Thyroid gland (tissue), 4 donors: Measurements from ENCODE around the gene MYH14. TPM values are rescaled to one million over a fixed set of nuclear protein-coding genes. Genes with fewer than 3 reads are reported as not detected.

Source experiments
- DNase-seq, 2 donors: peaks; one replicate each; pipeline ENCODE4 v3.0.0-alpha.2; 2019
- H3K27ac ChIP-seq, 3 donors: fragments of 200-600 bp; sonication (generic); 1 replicate in 2 of 3; 2 replicates in 1 of 3; pipeline ENCODE4 v1.5.1; 2016 to 2019; ENCODE audit warnings: mild to moderate bottlenecking in 1 of 3, moderate library complexity in 1 of 3
- H3K27me3 ChIP-seq: fragments of 200-600 bp; sonication (generic); one replicate; pipeline ENCODE4 v1.5.1; 2019
- H3K36me3 ChIP-seq, 2 donors: fragments of 200-600 bp; sonication (generic); one replicate each; pipeline ENCODE4 v1.5.1; 2016 to 2019
- H3K4me1 ChIP-seq, 2 donors: fragments of 200-600 bp; sonication (generic); one replicate each; pipeline ENCODE4 v1.5.1; 2017 to 2019
- H3K4me3 ChIP-seq, 3 donors: fragments of 200-600 bp; sonication (generic); replicated peaks in 1 of 3; 1 replicate in 2 of 3; 2 replicates in 1 of 3; pipeline ENCODE4 v1.5.1; 2016; ENCODE audit warnings: mild to moderate bottlenecking in 1 of 3
- H3K9me3 ChIP-seq: fragments of 200-600 bp; sonication (generic); one replicate; pipeline ENCODE4 v1.5.1; 2017
- POLR2A ChIP-seq, 2 donors: fragments of 450-650 bp; IDR thresholded peaks; one replicate each; pipeline ENCODE4 v1.6.1; 2017; ENCODE audit warnings: antibody characterized with exemption in 2 of 2, mild to moderate bottlenecking in 2 of 2, moderate library complexity in 1 of 2
- WGBS, 2 donors: methylation state at CpG; one replicate each; pipeline ENCODE4 v1.1.5; 2017; 5-methylcytosine and 5-hydroxymethylcytosine counted together
- intact Hi-C: fragments of 100-400 bp; cut with DNase I; formaldehyde crosslinking; loops from one replicate; pipeline ENCODE4 v1.15.1; 2023
- total RNA-seq, 4 donors: library from RNA; depleted of rRNA; stranded (reverse); fragments of >200 nt; gene quantifications; one replicate each; pipeline ENCODE4 v1.2.3, GENCODE V29; 2016
- TF ChIP-seq, protein P1 (sequence below), 6 experiments: fragments of 200-600 bp in 3 of 6; fragments of 450-650 bp in 3 of 6; sonication (generic) in 3 of 6; IDR thresholded peaks; one replicate each; pipeline ENCODE4 v1.5.1; 2016 to 2019; ENCODE audit warnings: antibody characterized with exemption in 6 of 6, mild to moderate bottlenecking in 2 of 6, inconsistent platforms in 1 of 6, moderate library complexity in 1 of 6

The MYH14 gene
- total RNA-seq, 4 donors from 2014 or later, result 130 to 361 (median 183) TPM

DNA sequence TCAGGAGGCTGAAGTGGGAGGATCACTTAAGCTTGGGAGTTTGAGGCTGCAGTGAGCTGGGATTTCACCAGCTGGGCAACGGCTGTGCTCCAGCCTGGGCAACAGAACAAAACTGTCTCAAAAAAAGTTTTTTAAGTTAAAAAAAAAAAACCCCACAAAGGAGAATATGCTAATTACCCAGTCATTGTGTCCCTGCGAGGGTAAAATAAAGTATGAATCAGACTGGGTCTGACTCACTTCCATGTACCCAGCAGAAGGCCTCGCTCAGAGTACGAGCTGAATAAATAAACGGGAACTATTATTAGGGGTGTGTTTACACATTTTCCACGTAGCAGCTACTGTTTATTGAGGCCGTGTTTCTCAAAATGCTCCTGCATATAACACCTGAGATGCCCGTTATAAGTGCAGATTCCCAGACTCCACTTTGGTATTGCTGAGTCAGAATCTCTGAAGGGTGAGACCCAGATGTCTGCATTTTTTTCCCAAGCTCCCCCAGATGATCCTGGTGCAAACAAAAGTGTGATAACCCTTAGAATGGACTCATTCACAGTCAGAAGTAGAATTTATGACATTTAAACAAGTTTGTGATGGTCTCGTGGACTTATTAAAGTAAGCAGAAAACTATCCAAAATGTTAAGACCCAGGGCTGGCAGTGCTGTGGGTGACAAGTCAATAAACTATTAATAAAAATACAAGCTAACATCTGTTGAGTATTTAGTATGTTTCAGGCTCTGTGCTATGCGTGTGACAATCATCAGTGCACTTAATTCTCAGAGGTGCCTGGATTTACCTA, 97.6 kb downstream of the MYH14 start:
- no peak overlapping the region for H3K4me3 ChIP-seq
- H3K27me3 ChIP-seq, result no peaks in the 10 kb centered on the region
- TF ChIP-seq POLR2A (IDR thresholded peaks at IDR 0.05), result no peak
- TF ChIP-seq, protein P1, sequence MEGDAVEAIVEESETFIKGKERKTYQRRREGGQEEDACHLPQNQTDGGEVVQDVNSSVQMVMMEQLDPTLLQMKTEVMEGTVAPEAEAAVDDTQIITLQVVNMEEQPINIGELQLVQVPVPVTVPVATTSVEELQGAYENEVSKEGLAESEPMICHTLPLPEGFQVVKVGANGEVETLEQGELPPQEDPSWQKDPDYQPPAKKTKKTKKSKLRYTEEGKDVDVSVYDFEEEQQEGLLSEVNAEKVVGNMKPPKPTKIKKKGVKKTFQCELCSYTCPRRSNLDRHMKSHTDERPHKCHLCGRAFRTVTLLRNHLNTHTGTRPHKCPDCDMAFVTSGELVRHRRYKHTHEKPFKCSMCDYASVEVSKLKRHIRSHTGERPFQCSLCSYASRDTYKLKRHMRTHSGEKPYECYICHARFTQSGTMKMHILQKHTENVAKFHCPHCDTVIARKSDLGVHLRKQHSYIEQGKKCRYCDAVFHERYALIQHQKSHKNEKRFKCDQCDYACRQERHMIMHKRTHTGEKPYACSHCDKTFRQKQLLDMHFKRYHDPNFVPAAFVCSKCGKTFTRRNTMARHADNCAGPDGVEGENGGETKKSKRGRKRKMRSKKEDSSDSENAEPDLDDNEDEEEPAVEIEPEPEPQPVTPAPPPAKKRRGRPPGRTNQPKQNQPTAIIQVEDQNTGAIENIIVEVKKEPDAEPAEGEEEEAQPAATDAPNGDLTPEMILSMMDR (IDR thresholded peaks at IDR 0.05), result no peak
- DNase-seq, result no peak
- peaks cover 7 to 12% of the 10 kb centered on the region in 2 donors for H3K36me3 ChIP-seq
- WGBS, 2 donors, result 82 to 83% methylated on average over 10 of the region's 10 CpGs
- H3K4me1 ChIP-seq, result no peaks in the 10 kb centered on the region
- no peak overlapping the region for H3K27ac ChIP-seq
- intact Hi-C loops, result no loop called here
- H3K9me3 ChIP-seq, result no peaks in the 10 kb centered on the region

DNA sequence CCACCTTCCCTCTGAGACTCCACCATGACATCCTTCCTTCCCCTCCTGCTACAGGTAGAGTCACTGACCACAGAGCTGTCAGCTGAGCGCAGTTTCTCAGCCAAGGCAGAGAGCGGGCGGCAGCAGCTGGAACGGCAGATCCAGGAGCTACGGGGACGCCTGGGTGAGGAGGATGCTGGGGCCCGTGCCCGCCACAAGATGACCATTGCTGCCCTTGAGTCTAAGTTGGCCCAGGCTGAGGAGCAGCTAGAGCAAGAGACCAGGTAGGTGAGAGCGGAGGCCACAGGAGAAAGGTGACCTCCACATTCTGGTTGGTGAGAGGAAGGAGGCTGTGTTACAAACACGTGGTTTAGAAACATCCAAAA, 98.2 kb downstream of the MYH14 start:
- Histone ChIP-seq H3K36me3 (peaks cover 7 to 12% of the 10 kb centered on the region in 2 donors), H3K27me3 (no peaks in the 10 kb centered on the region), H3K4me3 (no peak overlapping the region), H3K27ac (no peak overlapping the region), H3K4me1 (no peaks in the 10 kb centered on the region), H3K9me3 (no peaks in the 10 kb centered on the region)
- WGBS, 2 donors, result 83 to 84% methylated on average over 10 of the region's 10 CpGs
- intact Hi-C loops, result no loop called here
- TF ChIP-seq POLR2A (IDR thresholded peaks at IDR 0.05), result no peak
- TF ChIP-seq, protein P1 (IDR thresholded peaks at IDR 0.05), result no peak
- no peak for DNase-seq

DNA sequence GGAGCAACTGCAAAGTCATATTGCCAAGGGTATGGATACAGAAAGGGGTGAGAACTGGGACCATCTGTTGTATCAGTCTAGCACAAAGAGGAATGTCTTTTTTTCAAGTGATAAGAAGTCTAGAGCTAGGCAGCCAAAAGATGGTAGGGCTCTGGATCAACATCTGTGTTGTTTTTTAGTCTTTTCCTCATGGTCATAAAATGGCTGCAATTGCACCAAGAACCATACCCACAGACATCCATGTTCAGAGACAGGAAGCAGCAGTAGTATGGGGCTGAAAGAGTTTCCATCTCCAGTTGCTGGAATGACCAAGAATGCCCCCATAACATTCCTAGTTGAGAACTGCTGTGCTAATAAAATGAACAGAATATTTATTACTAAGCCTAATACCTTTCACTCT, 100.1 kb downstream of the MYH14 start:
- Histone ChIP-seq H3K36me3 (peaks cover 6 to 7% of the 10 kb centered on the region in 2 donors), H3K9me3 (no peaks in the 10 kb centered on the region)

DNA sequence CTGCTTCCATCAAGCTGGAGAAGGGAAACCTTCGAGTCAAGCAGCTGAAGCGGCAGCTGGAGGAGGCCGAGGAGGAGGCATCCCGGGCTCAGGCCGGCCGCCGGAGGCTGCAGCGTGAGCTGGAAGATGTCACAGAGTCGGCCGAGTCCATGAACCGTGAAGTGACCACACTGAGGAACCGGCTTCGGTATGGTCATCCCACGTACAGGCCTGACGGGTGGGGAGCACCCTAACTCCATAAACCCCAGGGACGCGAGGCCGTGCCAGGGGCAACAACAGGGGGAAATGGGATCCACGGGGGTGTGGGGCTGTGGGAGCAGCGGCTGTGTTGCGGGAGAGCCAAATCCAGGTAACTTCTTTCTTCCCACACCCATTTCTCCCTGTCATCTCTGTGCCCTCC, 105.6 kb downstream of the MYH14 start:
- H3K27me3 ChIP-seq, result no peaks in the 10 kb centered on the region
- no peaks in the 10 kb centered on the region for H3K9me3 ChIP-seq
- peaks cover 16 to 18% of the 10 kb centered on the region in 2 donors for H3K4me1 ChIP-seq
- TF ChIP-seq, protein P1 (IDR thresholded peaks at IDR 0.05), result no peak
- no peak overlapping the region for H3K4me3 ChIP-seq
- peaks cover 0 to 5% of the 10 kb centered on the region in 2 donors for H3K36me3 ChIP-seq
- 92% methylated on average over 21 of the region's 21 CpGs for WGBS, 2 donors
- no peak overlapping the region for H3K27ac ChIP-seq
- intact Hi-C loops, result no loop called here
- DNase-seq, result no peak

More for the DNA sequence above, 100.1 kb downstream of the MYH14 start:
- Histone ChIP-seq H3K27ac (no peak overlapping the region), H3K4me3 (no peak overlapping the region), H3K27me3 (no peaks in the 10 kb centered on the region), H3K4me1 (no peaks in the 10 kb centered on the region)
- intact Hi-C loops, result no loop called here
- no peak for DNase-seq
- TF ChIP-seq POLR2A (IDR thresholded peaks at IDR 0.05), result no peak
- TF ChIP-seq, protein P1 (IDR thresholded peaks at IDR 0.05), result no peak

DNA sequence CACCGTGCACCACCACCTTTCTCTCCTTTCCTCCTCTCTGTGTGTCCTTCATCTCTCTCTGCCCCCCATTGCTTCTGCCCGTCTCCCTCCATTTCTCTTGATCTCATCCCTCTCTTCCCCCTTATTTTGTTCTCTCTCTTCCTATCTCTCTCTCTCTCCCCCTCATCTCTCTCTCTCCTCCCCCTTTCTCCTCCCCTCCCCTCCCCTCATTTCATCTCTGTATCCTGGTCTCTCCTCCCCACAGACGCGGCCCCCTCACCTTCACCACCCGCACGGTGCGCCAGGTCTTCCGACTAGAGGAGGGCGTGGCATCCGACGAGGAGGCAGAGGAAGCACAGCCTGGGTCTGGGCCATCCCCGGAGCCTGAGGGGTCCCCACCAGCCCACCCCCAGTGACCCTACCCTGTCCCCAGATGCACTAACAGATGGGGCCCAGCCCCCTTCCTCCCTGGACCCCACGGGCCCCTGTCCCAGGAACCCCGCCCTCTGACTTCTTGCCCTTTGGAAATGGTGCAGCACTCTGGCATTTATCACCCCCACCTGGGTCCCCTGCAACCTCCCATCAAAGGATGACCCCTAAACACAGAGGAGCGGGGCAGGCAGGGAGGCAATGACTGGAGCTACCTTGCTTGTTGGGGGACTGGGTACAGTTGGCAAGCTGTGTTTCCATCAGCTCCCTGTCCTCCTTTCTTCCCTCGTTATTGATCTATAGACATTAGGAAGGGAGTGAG, 106.1 kb downstream of the MYH14 start:
- Histone ChIP-seq H3K4me1 (peaks cover 16 to 24% of the 10 kb centered on the region in 2 donors), H3K36me3 (peaks cover 0 to 5% of the 10 kb centered on the region in 2 donors), H3K27ac (no peak overlapping the region), H3K4me3 (no peak overlapping the region), H3K9me3 (no peaks in the 10 kb centered on the region), H3K27me3 (no peaks in the 10 kb centered on the region)
- no peak for DNase-seq
- TF ChIP-seq, protein P1 (IDR thresholded peaks at IDR 0.05), result no peak
- TF ChIP-seq POLR2A (IDR thresholded peaks at IDR 0.05), result no peak
- intact Hi-C loops, result no loop called here
- 76 to 86% methylated on average over 16 of the region's 16 CpGs for WGBS, 2 donors
